GM12878 (cell line): Measurements from ENCODE around the gene AOPEP. TPM values are rescaled to one million over a fixed set of nuclear protein-coding genes. Genes with fewer than 3 reads are reported as not detected.

ENCODE experiments used
- ATAC-seq: fragments of 200-7000 bp; cut with Tn5 transposase; 3 replicates; pipeline ENCODE4 v1.9.1; 2020; ENCODE audit warnings: mild to moderate bottlenecking, moderate library complexity
- BruUV-seq: library from RNA; stranded (reverse); fragments of 400-500 nt; replicated peaks from 2 replicates; lab custom pipeline; 2021; lab: Mats Ljungman, UMichigan
- CTCF ChIA-PET: fragments of 300-600 bp; sonication (Branson Sonifier 250); formaldehyde crosslinking; extraction: SDS; loops from one replicate; lab custom pipeline; 2021; ENCODE audit warnings: inconsistent platforms; lab: Yijun Ruan, JAX
- POLR2A ChIA-PET: fragments of 350-600 bp; formaldehyde crosslinking; extraction: SDS; loops from one replicate; lab custom pipeline; 2021; ENCODE audit warnings: inconsistent platforms; lab: Charles Lee
- RAD21 ChIA-PET: fragments of 300-600 bp; sonication (Branson Sonifier 250); formaldehyde crosslinking; loops from one replicate; lab custom pipeline; 2023; ENCODE audit warnings: antibody characterized with exemption; ENCODE audit not compliant: unreplicated experiment; lab: Charles Lee
- SMC1A ChIA-PET: fragments of 300-600 bp; sonication (Branson Sonifier 250); formaldehyde crosslinking; loops from one replicate; lab custom pipeline; 2023; ENCODE audit not compliant: unreplicated experiment, uncharacterized antibody; lab: Charles Lee
- DNase-seq: peaks from one replicate; pipeline ENCODE4 v3.0.0-alpha.2; 2011; ENCODE audit warnings: low read depth, low spot score
- FAIRE-seq: peaks from 3 replicates; lab custom pipeline; 2011; peaks lifted over from hg19 to GRCh38; lab: Jason Lieb, UNC
- H2AFZ ChIP-seq: 2 replicates; pipeline ENCODE4 v1.6.0; 2011; ENCODE audit warnings: low read depth, low read length, control low read depth; ENCODE audit not compliant: control insufficient read depth
- H3K27ac ChIP-seq: 2 replicates; pipeline ENCODE4 v1.5.1; 2011; ENCODE audit warnings: control low read depth; ENCODE audit not compliant: control insufficient read depth, insufficient read depth
- H3K27me3 ChIP-seq, 2 experiments: replicated peaks in 1 of 2; 2 replicates each; pipeline versions ENCODE4 v1.6.0 to v1.6.1; 2011; ENCODE audit warnings: low read length in 1 of 2; ENCODE audit not compliant: control insufficient read depth in 2 of 2, insufficient read depth in 2 of 2
- H3K36me3 ChIP-seq, 2 experiments: 2 replicates each; pipeline ENCODE4 v1.5.1; 2011; ENCODE audit warnings: low read length in 1 of 2; ENCODE audit not compliant: control insufficient read depth in 2 of 2, insufficient read depth in 2 of 2
- H3K4me1 ChIP-seq: 2 replicates; pipeline ENCODE4 v1.6.1; 2011; ENCODE audit warnings: mild to moderate bottlenecking, low read length, moderate library complexity, mixed read lengths; ENCODE audit not compliant: control insufficient read depth, insufficient read depth
- H3K4me2 ChIP-seq: 2 replicates; pipeline ENCODE4 v1.6.0; 2011; ENCODE audit warnings: control low read depth; ENCODE audit not compliant: control insufficient read depth, insufficient read depth
- H3K4me3 ChIP-seq: fragments of 200-600 bp; sonication (generic); 2 replicates; pipeline ENCODE4 v1.5.1; 2016
- H3K79me2 ChIP-seq: 2 replicates; pipeline ENCODE4 v1.6.0; 2011; ENCODE audit warnings: low read length; ENCODE audit not compliant: control insufficient read depth, insufficient read depth
- H3K9ac ChIP-seq: 2 replicates; pipeline ENCODE4 v1.8.0; 2011; ENCODE audit warnings: low read length, control low read depth, mixed read lengths; ENCODE audit not compliant: control insufficient read depth, insufficient read depth
- H3K9me3 ChIP-seq: replicated peaks from 3 replicates; pipeline ENCODE4 v1.5.1; 2011; ENCODE audit warnings: mild to moderate bottlenecking, low read length; ENCODE audit not compliant: control insufficient read depth, insufficient read depth
- H4K20me1 ChIP-seq: 2 replicates; pipeline ENCODE4 v1.6.0; 2011; ENCODE audit not compliant: control insufficient read depth, insufficient read depth
- ATF2 ChIP-seq: IDR thresholded peaks from 2 replicates; pipeline ENCODE4 v1.6.1; 2012; ENCODE audit warnings: low read length, inconsistent platforms
- ATF7 ChIP-seq: fragments of 450-650 bp; IDR thresholded peaks from 2 replicates; pipeline ENCODE4 v1.6.1; 2016; ENCODE audit warnings: low read depth, mild to moderate bottlenecking
- BCL11A ChIP-seq: IDR thresholded peaks from 2 replicates; pipeline ENCODE4 v1.6.1; 2011; ENCODE audit warnings: low read depth, low read length
- CHD1 ChIP-seq: IDR thresholded peaks from 2 replicates; pipeline ENCODE4 v1.6.1; 2012; ENCODE audit warnings: low read depth, low read length, improper control_type of control experiment
- CHD2 ChIP-seq: IDR thresholded peaks from 2 replicates; pipeline ENCODE4 v1.6.1; 2011; ENCODE audit warnings: low read depth, low read length, improper control_type of control experiment, borderline replicate concordance
- ESRRA ChIP-seq: IDR thresholded peaks from 2 replicates; pipeline ENCODE4 v1.6.1; 2012; ENCODE audit warnings: mild to moderate bottlenecking, low read length, improper control_type of control experiment
- IRF4 ChIP-seq: IDR thresholded peaks from 2 replicates; pipeline ENCODE4 v1.6.1; 2011; ENCODE audit warnings: low read depth, low read length
- JUNB ChIP-seq: IDR thresholded peaks from 2 replicates; pipeline ENCODE4 v1.6.1; 2016; ENCODE audit warnings: antibody characterized with exemption, mild to moderate bottlenecking
- LARP7 ChIP-seq: fragments of 450-650 bp; IDR thresholded peaks from 2 replicates; pipeline ENCODE4 v1.6.1; 2017; ENCODE audit warnings: mild to moderate bottlenecking
- MAX ChIP-seq: IDR thresholded peaks from 2 replicates; pipeline ENCODE4 v1.6.1; 2012; ENCODE audit warnings: low read depth, low read length, improper control_type of control experiment
- MXI1 ChIP-seq: fragments of 150-350 bp; IDR thresholded peaks from 2 replicates; pipeline ENCODE4 v1.6.1; 2011; ENCODE audit warnings: low read depth, mild to moderate bottlenecking, inconsistent platforms, low read length, improper control_type of control experiment
- NFYB ChIP-seq: IDR thresholded peaks from 2 replicates; pipeline ENCODE4 v1.6.1; 2011; ENCODE audit warnings: low read depth, mild to moderate bottlenecking, low read length, improper control_type of control experiment, moderate library complexity; ENCODE audit not compliant: insufficient read depth
- NRF1 ChIP-seq: conservative IDR thresholded peaks from 2 replicates; pipeline ENCODE4 v1.6.1; 2011; ENCODE audit warnings: mild to moderate bottlenecking, low read depth, low read length, improper control_type of control experiment
- PKNOX1 ChIP-seq: fragments of 450-650 bp; IDR thresholded peaks from 2 replicates; pipeline ENCODE4 v1.6.1; 2016; ENCODE audit warnings: mild to moderate bottlenecking
- RFX5 ChIP-seq: IDR thresholded peaks from 2 replicates; pipeline ENCODE4 v1.6.1; 2011; ENCODE audit warnings: low read depth, low read length, improper control_type of control experiment
- USF1 ChIP-seq: IDR thresholded peaks from 2 replicates; pipeline ENCODE4 v1.6.1; 2011; ENCODE audit warnings: borderline replicate concordance, low read depth, mild to moderate bottlenecking, moderate library complexity, mixed read lengths, low read length; ENCODE audit not compliant: insufficient read depth; ENCODE audit errors: extremely low read length
- WRNIP1 ChIP-seq: IDR thresholded peaks from 2 replicates; pipeline ENCODE4 v1.6.1; 2011; ENCODE audit warnings: low read depth, low read length, improper control_type of control experiment, borderline replicate concordance
- ZNF24 ChIP-seq: fragments of 450-650 bp; IDR thresholded peaks from 2 replicates; pipeline ENCODE4 v1.6.1; 2017; ENCODE audit warnings: antibody characterized with exemption, mild to moderate bottlenecking
- ZNF274 ChIP-seq: IDR thresholded peaks from one replicate; pipeline ENCODE4 v1.8.0; 2011; ENCODE audit not compliant: insufficient read length, insufficient read depth
- WGBS: methylation state at CpG from one replicate; pipeline ENCODE4 v1.1.6; 2016; ENCODE audit warnings: low lambda C conversion rate; ENCODE audit not compliant: insufficient replicate concordance, insufficient coverage; ENCODE audit errors: missing lambda C conversion rate; 5-methylcytosine and 5-hydroxymethylcytosine counted together
- in situ Hi-C: fragments of 300-500 bp; cut with MboI; formaldehyde crosslinking; loops from 9 replicates; pipeline ENCODE4 v1.14.3; 2018; ENCODE audit warnings: mixed read lengths
- intact Hi-C: fragments of 100-400 bp; cut with micrococcal nuclease; formaldehyde crosslinking; loops from one replicate; pipeline ENCODE4 v1.14.2; 2022; ENCODE audit not compliant: unreplicated experiment
- polyA plus RNA-seq, 11 experiments: library from polyadenylated mRNA; depleted of rRNA in 4 of 11; unstranded in 6 of 11; stranded (reverse) in 5 of 11; fragments of >200 nt; fragmentation: Nextera tagmentation in 4 of 11; fragmentation: Illumina TruSeq in 1 of 11; extraction: Ambion mirVana in 4 of 11; extraction: Trizol in 1 of 11; gene quantifications; 1 replicate in 1 of 11; 2 replicates in 10 of 11; pipeline versions ENCODE4 v1.2.1 to v1.2.3, GENCODE V29; 2011 to 2016; ENCODE audit warnings: inconsistent platforms in 2 of 11, missing spikeins in 2 of 11, low read depth in 1 of 11
- total RNA-seq, 4 experiments: library from RNA; depleted of rRNA in 3 of 4; stranded (reverse); fragments of >200 nt in 3 of 4; fragmentation: Illumina TruSeq in 1 of 4; extraction: Trizol in 1 of 4; gene quantifications; 2 replicates each; pipeline versions ENCODE4 v1.2.1 to v1.2.3, GENCODE V29; 2013 to 2021

Gene AOPEP
- total and polyA plus RNA-seq, 10 of the 15 experiments (the other 5 are each of a cell fraction or from before 2014, with no cell fraction given), result 2.3 to 16.9 (median 10.1) TPM

GRCh38 chr9:94758880-94759279 lies 32.4 kb downstream of the AOPEP start:
- ChIA-PET RAD21 (no interaction called here), CTCF (interaction anchor here (1.4 kb wide), 1 partner anchor 369 kb away, joined by 4 read pairs; no protein-coding TSS in a partner anchor), SMC1A (interaction anchor here (1.0 kb wide), 1 partner anchor 159 kb away, joined by 3 read pairs; no protein-coding TSS in a partner anchor), POLR2A (no interaction called here)
- H3K9me3 ChIP-seq, result no peaks in the 10 kb centered on the region
- ATAC-seq (no peak), DNase-seq (no peak), FAIRE-seq (no peak)
- no peak overlapping the region for H3K27ac ChIP-seq
- H3K79me2 ChIP-seq, result no peaks in the 10 kb centered on the region
- H3K9ac ChIP-seq, result no peak overlapping the region
- 100% methylated on average over 1 of the region's 1 CpG for WGBS
- no peaks in the 10 kb centered on the region for H3K27me3 ChIP-seq
- BruUV-seq, result no TSS peak
- H3K4me1 ChIP-seq, result no peaks in the 10 kb centered on the region
- 0 out of 4 replicates have a peak, but pooled peaks cover 0 to 4% of the 10 kb centered on the region in 2 experiments for H3K36me3 ChIP-seq
- TF ChIP-seq ESRRA, result no peak
- TF ChIP-seq PKNOX1, result no peak
- no peak for TF ChIP-seq WRNIP1
- TF ChIP-seq ATF7, result no peak
- no peak for TF ChIP-seq USF1
- no peak for TF ChIP-seq MAX
- TF ChIP-seq MXI1, result no peak
- no peak for TF ChIP-seq LARP7
- no peak for TF ChIP-seq BCL11A
- no peak for TF ChIP-seq ZNF274
- no peak for TF ChIP-seq ATF2
- TF ChIP-seq CHD2, result no peak
- no peak for TF ChIP-seq RFX5
- no peak for TF ChIP-seq NFYB
- TF ChIP-seq NRF1, result no peak
- no peak for TF ChIP-seq IRF4
- TF ChIP-seq JUNB, result no peak
- TF ChIP-seq ZNF24, result no peak
- no peak for TF ChIP-seq CHD1
- H4K20me1 ChIP-seq, result no peaks in the 10 kb centered on the region
- H2AFZ ChIP-seq, result no peak overlapping the region
- in situ Hi-C loops (no loop called here), intact Hi-C loops (no loop called here)
- no peak overlapping the region for H3K4me3 ChIP-seq
- H3K4me2 ChIP-seq, result no peak overlapping the region
